Astrocyte (in vitro differentiated cells and primary cell): ENCODE data around the gene KANK2. TPM values are rescaled to one million over a fixed set of nuclear protein-coding genes. Genes with fewer than 3 reads are reported as not detected.

Experiments
- DNase-seq: peaks from one replicate; pipeline ENCODE4 v3.0.0-alpha.2; 2010; ENCODE audit warnings: low read depth
- FAIRE-seq: peaks from 2 replicates; lab custom pipeline; 2011; peaks lifted over from hg19 to GRCh38; lab: Jason Lieb, UNC
- H2AFZ ChIP-seq: 2 replicates; pipeline ENCODE4 v1.6.0; 2012; ENCODE audit warnings: low read depth, low read length, inconsistent platforms
- H3K27ac ChIP-seq: 2 replicates; pipeline ENCODE4 v1.5.1; 2011; ENCODE audit warnings: low read depth, low read length, inconsistent platforms
- H3K27me3 ChIP-seq: 2 replicates; pipeline ENCODE4 v1.6.0; 2011; ENCODE audit warnings: low read length, inconsistent platforms; ENCODE audit not compliant: insufficient read depth
- H3K36me3 ChIP-seq: 2 replicates; pipeline ENCODE4 v1.5.1; 2011; ENCODE audit warnings: low read length, inconsistent platforms; ENCODE audit not compliant: insufficient read depth
- H3K4me1 ChIP-seq: 2 replicates; pipeline ENCODE4 v1.5.1; 2011; ENCODE audit warnings: low read length, inconsistent platforms; ENCODE audit not compliant: insufficient read depth
- H3K4me2 ChIP-seq: 2 replicates; pipeline ENCODE4 v1.6.0; 2012; ENCODE audit warnings: low read length, inconsistent platforms
- H3K4me3 ChIP-seq: 2 replicates; pipeline ENCODE4 v1.5.1; 2011; ENCODE audit warnings: low read depth, mild to moderate bottlenecking, low read length, inconsistent platforms; ENCODE audit not compliant: insufficient read depth
- H3K79me2 ChIP-seq: 2 replicates; pipeline ENCODE4 v1.6.0; 2012; ENCODE audit warnings: mild to moderate bottlenecking, low read length, inconsistent platforms; ENCODE audit not compliant: insufficient read depth
- H3K9ac ChIP-seq: 2 replicates; pipeline ENCODE4 v1.6.0; 2012; ENCODE audit warnings: mild to moderate bottlenecking, low read length, inconsistent platforms
- H3K9me3 ChIP-seq: 2 replicates; pipeline ENCODE4 v1.5.1; 2012; ENCODE audit warnings: low read depth, mild to moderate bottlenecking, low read length, inconsistent platforms; ENCODE audit not compliant: insufficient read depth
- H4K20me1 ChIP-seq: 2 replicates; pipeline ENCODE4 v1.6.0; 2012; ENCODE audit warnings: low read length, inconsistent platforms; ENCODE audit not compliant: insufficient read depth
- H3K27ac Mint-ChIP-seq: one replicate; pipeline ENCODE4 v1.8.0; 2021; ENCODE audit warnings: mild to moderate bottlenecking, mixed read lengths; ENCODE audit not compliant: unreplicated experiment
- H3K27me3 Mint-ChIP-seq: one replicate; pipeline ENCODE4 v1.8.0; 2021; ENCODE audit warnings: low read depth, mixed read lengths; ENCODE audit not compliant: unreplicated experiment
- H3K36me3 Mint-ChIP-seq: one replicate; pipeline ENCODE4 v1.8.0; 2021; ENCODE audit warnings: low read depth, mixed read lengths; ENCODE audit not compliant: unreplicated experiment
- H3K4me1 Mint-ChIP-seq: one replicate; pipeline ENCODE4 v1.8.0; 2021; ENCODE audit warnings: low read depth, mixed read lengths; ENCODE audit not compliant: unreplicated experiment
- H3K4me3 Mint-ChIP-seq: one replicate; pipeline ENCODE4 v1.8.0; 2021; ENCODE audit warnings: mild to moderate bottlenecking, moderate library complexity, mixed read lengths; ENCODE audit not compliant: unreplicated experiment
- H3K9me3 Mint-ChIP-seq: one replicate; pipeline ENCODE4 v1.8.0; 2021; ENCODE audit warnings: mild to moderate bottlenecking, mixed read lengths; ENCODE audit not compliant: unreplicated experiment
- EZH2 ChIP-seq: IDR thresholded peaks from 2 replicates; pipeline ENCODE4 v1.6.1; 2012; ENCODE audit warnings: mild to moderate bottlenecking, low read length, inconsistent platforms; ENCODE audit not compliant: insufficient read depth
- total RNA-seq: library from RNA; stranded (reverse); gene quantifications from 2 replicates; pipeline ENCODE4 v1.2.1, GENCODE V29; 2021
- TF ChIP-seq, protein P1 (sequence below): IDR thresholded peaks from 2 replicates; pipeline ENCODE4 v1.5.1; 2011; ENCODE audit warnings: low read depth, mild to moderate bottlenecking, inconsistent platforms, low read length, moderate library complexity; ENCODE audit not compliant: insufficient read depth

The KANK2 gene
- total RNA-seq, 1 donor from 2014 or later = 50.3 TPM

DNA sequence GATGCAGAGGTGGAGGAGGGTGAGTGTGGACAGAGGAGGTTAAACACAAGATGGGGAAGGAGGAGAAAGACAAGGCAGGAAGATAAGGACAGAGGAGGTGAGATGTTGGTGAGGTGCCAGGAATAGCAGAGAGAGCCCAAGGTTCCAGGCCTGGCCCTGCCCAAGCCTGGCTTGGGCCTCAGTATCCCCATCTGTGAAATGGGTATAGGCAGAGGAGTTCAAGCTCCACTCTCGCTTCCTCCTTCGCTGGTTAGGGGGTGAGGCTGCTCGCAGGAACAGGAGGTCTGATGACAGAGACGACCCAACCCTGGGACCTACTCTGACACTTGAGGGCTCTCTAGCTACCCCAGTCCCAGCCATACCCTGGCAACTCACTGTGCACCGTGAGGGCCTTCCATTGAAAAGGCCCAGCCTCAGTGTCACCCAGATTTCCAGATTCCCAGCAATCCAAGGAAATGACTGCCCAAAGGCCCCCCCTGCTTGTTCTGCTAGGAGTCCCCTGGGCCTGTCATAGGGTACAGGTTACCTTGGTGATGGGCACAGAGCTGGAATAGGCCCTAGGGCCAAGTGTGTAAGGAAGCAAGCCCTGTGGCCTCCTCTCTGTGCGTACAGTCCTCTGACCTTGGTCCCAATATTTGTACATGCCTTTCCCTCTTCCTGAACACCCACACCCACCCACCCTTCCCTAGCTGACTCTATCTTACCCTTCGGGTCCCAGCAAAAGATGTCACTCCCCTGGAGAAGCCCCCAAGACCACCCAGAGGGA is 33.5 kb upstream of the KANK2 start:
- Histone ChIP-seq H3K79me2 (no peaks in the 10 kb centered on the region), H3K4me2 (no peak overlapping the region), H3K9ac (no peak overlapping the region), H3K27ac (no peak overlapping the region), H3K9me3 (no peaks in the 10 kb centered on the region), H2AFZ (no peak overlapping the region), H3K36me3 (no peaks in the 10 kb centered on the region), H3K27me3 (no peaks in the 10 kb centered on the region), H4K20me1 (no peaks in the 10 kb centered on the region), H3K4me1 (no peaks in the 10 kb centered on the region), H3K4me3 (no peak overlapping the region)
- no peak overlapping the region for H3K4me3 Mint-ChIP-seq
- no peaks in the 10 kb centered on the region for H3K4me1 Mint-ChIP-seq
- H3K27ac Mint-ChIP-seq = no peak overlapping the region
- DNase-seq = no peak
- H3K9me3 Mint-ChIP-seq = no peaks in the 10 kb centered on the region
- peaks cover 4% of the 10 kb centered on the region for H3K27me3 Mint-ChIP-seq
- no peak for TF ChIP-seq EZH2
- TF ChIP-seq, protein P1, sequence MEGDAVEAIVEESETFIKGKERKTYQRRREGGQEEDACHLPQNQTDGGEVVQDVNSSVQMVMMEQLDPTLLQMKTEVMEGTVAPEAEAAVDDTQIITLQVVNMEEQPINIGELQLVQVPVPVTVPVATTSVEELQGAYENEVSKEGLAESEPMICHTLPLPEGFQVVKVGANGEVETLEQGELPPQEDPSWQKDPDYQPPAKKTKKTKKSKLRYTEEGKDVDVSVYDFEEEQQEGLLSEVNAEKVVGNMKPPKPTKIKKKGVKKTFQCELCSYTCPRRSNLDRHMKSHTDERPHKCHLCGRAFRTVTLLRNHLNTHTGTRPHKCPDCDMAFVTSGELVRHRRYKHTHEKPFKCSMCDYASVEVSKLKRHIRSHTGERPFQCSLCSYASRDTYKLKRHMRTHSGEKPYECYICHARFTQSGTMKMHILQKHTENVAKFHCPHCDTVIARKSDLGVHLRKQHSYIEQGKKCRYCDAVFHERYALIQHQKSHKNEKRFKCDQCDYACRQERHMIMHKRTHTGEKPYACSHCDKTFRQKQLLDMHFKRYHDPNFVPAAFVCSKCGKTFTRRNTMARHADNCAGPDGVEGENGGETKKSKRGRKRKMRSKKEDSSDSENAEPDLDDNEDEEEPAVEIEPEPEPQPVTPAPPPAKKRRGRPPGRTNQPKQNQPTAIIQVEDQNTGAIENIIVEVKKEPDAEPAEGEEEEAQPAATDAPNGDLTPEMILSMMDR = no peak
- FAIRE-seq = no peak
- peaks cover 19% of the 10 kb centered on the region for H3K36me3 Mint-ChIP-seq

DNA sequence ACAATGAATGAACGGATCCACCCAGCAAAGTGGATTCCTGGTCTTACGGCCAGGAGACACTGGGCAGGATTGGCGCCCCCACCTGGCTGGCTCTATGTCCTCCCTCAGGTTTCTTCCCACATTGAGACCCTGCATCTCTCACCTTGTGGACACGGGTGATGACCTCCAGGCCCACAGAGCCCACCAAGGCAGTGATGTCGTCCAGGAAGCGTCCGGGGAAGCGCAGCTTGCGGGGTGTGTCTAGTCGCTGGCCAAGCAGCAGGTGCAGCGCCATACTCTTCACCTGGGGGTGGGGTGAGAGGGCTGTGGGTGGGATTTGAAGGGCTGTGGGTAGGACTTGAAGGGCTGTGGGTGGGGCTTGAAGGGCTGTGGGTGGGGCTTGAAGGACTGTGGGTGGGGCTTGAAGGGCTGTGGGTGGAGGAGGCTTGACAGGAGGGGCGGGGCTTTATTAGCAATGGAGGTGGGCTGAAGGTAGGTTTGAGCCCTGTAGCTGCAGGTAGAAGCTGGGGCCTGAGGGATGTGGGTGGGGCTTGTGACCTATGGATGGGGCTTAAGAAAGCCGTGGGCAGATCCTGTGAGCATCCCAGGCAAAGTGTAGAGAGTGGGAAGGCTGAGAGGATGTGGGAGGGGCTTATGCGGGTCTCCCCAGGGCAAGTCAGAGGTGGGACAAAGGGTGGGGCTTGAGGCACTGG is 30.0 kb upstream of the KANK2 start:
- Histone ChIP-seq H3K4me1 (no peaks in the 10 kb centered on the region), H3K4me2 (no peak overlapping the region), H3K9ac (no peak overlapping the region), H3K79me2 (no peaks in the 10 kb centered on the region), H3K27me3 (no peaks in the 10 kb centered on the region), H3K27ac (no peak overlapping the region), H3K36me3 (no peaks in the 10 kb centered on the region), H3K9me3 (no peaks in the 10 kb centered on the region), H4K20me1 (no peaks in the 10 kb centered on the region), H3K4me3 (no peak overlapping the region), H2AFZ (no peak overlapping the region)
- peaks cover 4% of the 10 kb centered on the region for H3K27me3 Mint-ChIP-seq
- H3K4me1 Mint-ChIP-seq = no peaks in the 10 kb centered on the region
- no peak overlapping the region for H3K4me3 Mint-ChIP-seq
- TF ChIP-seq, protein P1 = no peak
- TF ChIP-seq EZH2 = no peak
- FAIRE-seq (no peak), DNase-seq (no peak)
- peaks cover 20% of the 10 kb centered on the region for H3K36me3 Mint-ChIP-seq
- no peak overlapping the region for H3K27ac Mint-ChIP-seq
- H3K9me3 Mint-ChIP-seq = peaks cover 2% of the 10 kb centered on the region
